ENCODE measurements around the gene SYT14. TPM values are rescaled to one million over a fixed set of nuclear protein-coding genes. Genes with fewer than 3 reads are reported as not detected.

Gene SYT14
- total RNA-seq, 1 donor from 2014 or later = 16.1 TPM

- Mint-ChIP-seq H3K36me3 (no peaks in the 10 kb centered on the region), H3K27ac (no peak overlapping the region), H3K27me3 (ENCODE audit: insufficient read depth, low read depth) (no peaks in the 10 kb centered on the region), H3K4me1 (no peaks in the 10 kb centered on the region), H3K9me3 (no peaks in the 10 kb centered on the region), H3K4me3 (no peak overlapping the region)
- Histone ChIP-seq H3K9me3 (ENCODE audit: low read depth) (no peaks in the 10 kb centered on the region), H3K4me1 (no peaks in the 10 kb centered on the region), H3K27ac (no peak overlapping the region), H3K79me2 (ENCODE audit: low read depth) (no peaks in the 10 kb centered on the region), H2AFZ (replicated peaks) (no peak overlapping the region), H3K27me3 (no peaks in the 10 kb centered on the region), H3K4me3 (no peak overlapping the region), H3K4me2 (no peak overlapping the region), H3K9ac (no peak overlapping the region), H4K20me1 (ENCODE audit: low read depth) (no peaks in the 10 kb centered on the region), H3F3A (ENCODE audit: low read depth) (no peaks in the 10 kb centered on the region), H3K36me3 (no peaks in the 10 kb centered on the region)
- DNase-seq (ENCODE audit: low spot score) = no peak
- TF ChIP-seq EZH2 (IDR thresholded peaks at IDR 0.05) (no peak), EZH2phosphoT487 (IDR thresholded peaks at IDR 0.05) (no peak)
Observed at GRCh38 chr1:209956116-209956515, 18.1 kb downstream of the SYT14 start.

GRCh38 chr1:209959623-209960022, 21.6 kb downstream of the SYT14 start:
- H3K4me3 ChIP-seq = no peak overlapping the region
- H3K9ac ChIP-seq = no peak overlapping the region
- no peaks in the 10 kb centered on the region for H3K4me1 ChIP-seq
- no peaks in the 10 kb centered on the region for H3K9me3 Mint-ChIP-seq
- no peaks in the 10 kb centered on the region for H4K20me1 ChIP-seq (ENCODE audit: low read depth)
- no peaks in the 10 kb centered on the region for H3K36me3 Mint-ChIP-seq
- DNase-seq (ENCODE audit: low spot score) = no peak
- H3K36me3 ChIP-seq = no peaks in the 10 kb centered on the region
- no peaks in the 10 kb centered on the region for H3F3A ChIP-seq (ENCODE audit: low read depth)
- no peak overlapping the region for H3K4me3 Mint-ChIP-seq
- H3K9me3 ChIP-seq (ENCODE audit: low read depth) = no peaks in the 10 kb centered on the region
- TF ChIP-seq CTCF (IDR thresholded peaks at IDR 0.05) (no peak), EZH2phosphoT487 (IDR thresholded peaks at IDR 0.05) (no peak)
- H3K4me1 Mint-ChIP-seq = no peaks in the 10 kb centered on the region
- no peak overlapping the region for H2AFZ ChIP-seq (replicated peaks)
- no peak overlapping the region for H3K27ac ChIP-seq
- no peaks in the 10 kb centered on the region for H3K27me3 ChIP-seq
- no peaks in the 10 kb centered on the region for H3K79me2 ChIP-seq (ENCODE audit: low read depth)
- H3K4me2 ChIP-seq = no peak overlapping the region
- no peak overlapping the region for H3K27ac Mint-ChIP-seq
- H3K27me3 Mint-ChIP-seq (ENCODE audit: insufficient read depth, low read depth) = no peaks in the 10 kb centered on the region

GRCh38 chr1:209960926-209961325, 22.9 kb downstream of the SYT14 start:
- Histone ChIP-seq H3K4me1 (no peaks in the 10 kb centered on the region), H3K27ac (no peak overlapping the region), H4K20me1 (ENCODE audit: low read depth) (no peaks in the 10 kb centered on the region), H3K79me2 (ENCODE audit: low read depth) (no peaks in the 10 kb centered on the region), H2AFZ (replicated peaks) (no peak overlapping the region), H3F3A (ENCODE audit: low read depth) (no peaks in the 10 kb centered on the region), H3K36me3 (no peaks in the 10 kb centered on the region), H3K9me3 (ENCODE audit: low read depth) (no peaks in the 10 kb centered on the region), H3K4me3 (no peak overlapping the region), H3K4me2 (no peak overlapping the region), H3K9ac (no peak overlapping the region), H3K27me3 (no peaks in the 10 kb centered on the region)
- Mint-ChIP-seq H3K9me3 (no peaks in the 10 kb centered on the region), H3K27me3 (ENCODE audit: insufficient read depth, low read depth) (no peaks in the 10 kb centered on the region), H3K4me1 (no peaks in the 10 kb centered on the region), H3K36me3 (no peaks in the 10 kb centered on the region), H3K4me3 (no peak overlapping the region), H3K27ac (no peak overlapping the region)
- TF ChIP-seq EZH2phosphoT487 (IDR thresholded peaks at IDR 0.05) (no peak), CTCF (IDR thresholded peaks at IDR 0.05) (no peak), EZH2 (IDR thresholded peaks at IDR 0.05) (no peak)
- no peak for DNase-seq (ENCODE audit: low spot score)

GRCh38 chr1:209962388-209962787, 24.4 kb downstream of the SYT14 start:
- DNase-seq (ENCODE audit: low spot score) = no peak
- Histone ChIP-seq H3F3A (ENCODE audit: low read depth) (no peaks in the 10 kb centered on the region), H4K20me1 (ENCODE audit: low read depth) (no peaks in the 10 kb centered on the region), H3K9ac (no peak overlapping the region), H3K4me1 (no peaks in the 10 kb centered on the region), H3K4me2 (no peak overlapping the region), H2AFZ (replicated peaks) (no peak overlapping the region), H3K4me3 (no peak overlapping the region), H3K79me2 (ENCODE audit: low read depth) (no peaks in the 10 kb centered on the region), H3K9me3 (ENCODE audit: low read depth) (no peaks in the 10 kb centered on the region), H3K27me3 (no peaks in the 10 kb centered on the region), H3K27ac (no peak overlapping the region), H3K36me3 (no peaks in the 10 kb centered on the region)
- H3K27me3 Mint-ChIP-seq (ENCODE audit: insufficient read depth, low read depth) = no peaks in the 10 kb centered on the region
- no peaks in the 10 kb centered on the region for H3K36me3 Mint-ChIP-seq
- no peak overlapping the region for H3K4me3 Mint-ChIP-seq
- H3K4me1 Mint-ChIP-seq = no peaks in the 10 kb centered on the region
- TF ChIP-seq EZH2phosphoT487 (IDR thresholded peaks at IDR 0.05) = no peak
- TF ChIP-seq EZH2 (IDR thresholded peaks at IDR 0.05) = no peak
- no peak for TF ChIP-seq CTCF (IDR thresholded peaks at IDR 0.05)
- no peaks in the 10 kb centered on the region for H3K9me3 Mint-ChIP-seq
- no peak overlapping the region for H3K27ac Mint-ChIP-seq

Data from neural progenitor cell (in vitro differentiated cells).